Left kidney (tissue), 2 donors: ENCODE results near the gene MTPN. TPM values are rescaled to one million over a fixed set of nuclear protein-coding genes. Genes with fewer than 3 reads are reported as not detected.

Experiments used
- DNase-seq: peaks from one replicate; pipeline ENCODE4 v3.0.0-alpha.2; 2013
- polyA plus RNA-seq: library from polyadenylated mRNA; unstranded; fragments of 120-200 nt; gene quantifications from one replicate; pipeline ENCODE4 v1.2.1, GENCODE V29; 2013; ENCODE audit not compliant: insufficient read length

The MTPN gene
- polyA plus RNA-seq, 1 donor: 163 TPM

DNA sequence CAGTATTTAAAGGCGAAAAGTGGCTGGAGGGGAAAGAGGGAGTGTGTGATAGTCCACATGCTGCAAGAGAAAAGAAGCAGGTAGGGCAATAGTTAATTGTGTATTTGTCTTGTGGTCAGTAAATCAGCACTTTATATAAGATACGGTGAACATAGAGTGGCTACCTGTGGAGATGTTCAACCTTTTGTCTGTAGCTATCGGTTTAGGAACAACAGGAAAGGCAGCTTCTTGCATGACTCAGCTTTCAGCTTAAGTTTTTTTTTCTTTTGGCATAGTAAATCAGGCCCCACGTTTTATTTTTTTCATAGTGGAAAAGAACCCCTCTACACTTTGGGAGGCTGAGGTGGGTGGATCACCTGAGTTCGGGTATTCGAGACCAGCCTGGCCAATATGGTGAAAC is 14.2 kb upstream of the MTPN start:
- DNase-seq: no peak

DNA sequence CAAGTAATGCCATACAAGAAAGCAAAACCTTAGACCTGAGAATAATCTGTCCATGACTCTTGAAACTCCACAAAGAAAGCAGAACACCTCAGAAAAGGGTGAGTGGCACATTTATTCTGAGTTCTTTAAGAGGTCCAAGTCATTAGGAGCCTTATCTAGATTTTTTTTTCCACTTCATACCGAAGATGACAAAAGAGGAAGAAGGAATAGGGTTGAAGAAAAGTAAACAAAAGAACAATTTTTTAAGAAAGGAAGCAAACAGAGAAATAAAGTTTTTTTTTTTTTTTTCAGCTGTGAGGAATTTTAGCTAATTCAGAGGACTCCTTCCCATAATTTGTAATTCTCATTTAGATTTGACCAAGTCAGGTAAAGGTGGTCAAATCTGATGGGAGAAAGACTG is 13.1 kb upstream of the MTPN start:
- DNase-seq: no peak

DNA sequence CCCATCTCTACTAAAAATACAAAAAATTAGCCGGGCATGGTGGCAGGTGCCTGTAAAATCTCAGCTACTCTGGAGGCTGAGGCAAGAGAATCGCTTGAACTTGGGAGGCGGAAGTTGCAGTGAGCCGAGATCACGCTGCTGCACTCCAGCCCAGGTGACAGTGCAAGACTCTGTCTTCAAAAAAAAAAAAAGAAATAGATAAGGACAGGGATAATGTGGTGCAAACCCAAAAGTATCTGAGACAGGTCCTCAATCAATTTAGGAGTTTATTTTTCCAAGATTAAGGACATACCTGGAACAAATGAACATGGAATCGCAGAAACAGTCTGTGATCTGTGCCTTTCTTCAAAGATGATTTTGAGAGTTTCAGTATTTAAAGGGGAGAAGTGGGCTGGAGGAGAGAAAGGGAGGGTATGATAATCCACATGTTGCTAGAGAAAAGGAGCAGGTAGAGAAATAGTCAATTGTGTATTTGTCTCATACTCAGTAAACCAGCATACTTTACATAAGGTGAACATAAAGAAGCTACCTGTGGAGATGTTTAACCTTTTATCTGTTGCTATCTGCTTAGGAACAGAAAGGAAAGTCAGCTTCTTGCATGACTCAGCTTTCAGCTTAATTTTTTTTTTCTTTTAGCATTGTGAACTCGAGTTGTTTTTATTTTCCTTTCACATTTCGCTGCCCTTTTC is 4.9 kb upstream of the MTPN start:
- DNase-seq: no peak

- DNase-seq: no peak
These were observed 3.6 kb upstream of the MTPN start for GRCh38 chr7:135980665-135981180.

DNA sequence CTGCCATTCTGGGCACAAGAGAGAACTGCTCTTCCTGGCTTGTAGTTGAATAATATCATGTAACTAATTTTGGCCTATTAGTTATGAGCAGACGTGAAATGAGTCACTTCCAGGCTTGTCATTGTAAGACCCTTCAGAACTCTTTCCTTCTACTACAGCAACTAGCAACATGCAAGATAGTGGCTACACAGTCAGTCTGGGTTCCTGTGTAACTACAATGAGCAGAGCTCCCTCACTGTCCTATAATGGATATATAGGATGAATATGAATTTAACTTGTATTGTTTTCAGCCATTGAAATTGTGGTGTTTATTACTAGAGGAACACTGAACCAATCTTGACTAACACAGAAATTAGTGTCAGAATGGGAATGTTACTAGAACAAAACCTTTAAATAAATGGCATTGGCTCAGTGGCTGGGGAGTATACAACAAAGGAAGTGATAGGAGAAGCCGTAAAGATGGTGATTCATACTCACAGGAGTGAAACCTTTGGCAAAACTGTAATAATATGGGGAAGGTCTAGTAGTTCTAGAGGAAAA is 2.9 kb upstream of the MTPN start:
- no peak for DNase-seq

DNA sequence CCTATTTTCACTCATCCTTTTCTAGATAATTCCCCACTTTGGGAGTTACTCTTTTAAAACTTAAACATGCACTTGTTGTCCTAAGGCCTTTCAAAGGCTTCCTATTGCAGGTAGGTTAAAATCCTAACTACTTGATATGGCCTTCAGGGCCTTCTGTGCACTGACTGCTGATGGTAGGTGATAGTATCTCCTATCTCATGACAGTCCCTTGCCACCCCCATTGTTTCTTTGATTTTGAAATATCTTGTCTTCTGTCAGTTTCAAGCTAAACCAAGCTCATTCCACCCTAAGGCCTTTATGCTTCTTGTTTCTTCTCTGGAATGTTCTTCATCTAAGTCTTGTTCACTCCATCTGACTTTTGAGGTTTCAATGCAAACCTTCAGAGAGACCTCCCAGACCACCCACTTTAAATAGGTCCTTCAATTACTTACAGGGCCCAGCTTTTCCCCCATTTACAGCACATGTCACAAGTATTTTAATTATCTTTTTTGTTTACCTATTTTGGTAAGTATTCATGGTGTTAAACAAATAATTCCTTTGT is 2.4 kb upstream of the MTPN start:
- DNase-seq: no peak

- DNase-seq: peak; percentile 45
These were observed 1.5 kb upstream of the MTPN start for GRCh38 chr7:135978624-135979023.

GRCh38 chr7:135977742-135978066 is 545 bp upstream of the MTPN start:
- no peak for DNase-seq

DNA sequence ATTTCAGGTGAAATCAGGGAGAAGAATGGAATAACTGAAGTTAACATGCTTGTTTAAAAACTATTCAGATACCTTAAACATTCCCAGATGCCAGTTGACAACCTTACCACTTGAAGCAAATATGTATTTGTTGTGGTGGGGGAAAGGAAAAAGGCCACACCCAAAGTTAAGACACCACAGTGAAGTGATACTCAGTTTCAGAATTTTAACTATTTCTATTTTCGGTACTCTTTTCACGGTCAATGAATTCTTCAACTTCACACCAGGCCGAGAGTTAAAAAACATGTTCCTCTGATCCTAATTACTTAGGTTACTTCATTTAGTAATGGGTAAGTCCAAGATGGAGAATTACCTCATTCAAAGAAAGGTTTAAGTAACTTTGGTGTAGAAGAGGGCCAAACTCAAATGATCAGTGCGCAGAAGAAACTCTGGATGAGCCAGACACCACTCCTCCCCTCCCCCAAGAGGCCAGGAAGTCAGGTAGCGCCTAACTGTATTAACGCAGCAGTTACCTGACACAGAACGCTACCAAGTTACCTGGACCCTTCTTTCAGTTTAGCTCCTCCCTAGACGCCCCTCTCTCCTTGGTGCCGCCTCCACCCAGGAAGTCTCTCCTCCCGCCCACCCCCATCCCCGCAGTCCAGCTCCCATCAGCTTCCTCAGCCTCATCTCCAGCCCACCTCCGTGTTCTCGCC is 700 bp downstream of the MTPN start:
- DNase-seq: no peak

- no peak for DNase-seq
These were observed 2.0 kb downstream of the MTPN start for GRCh38 chr7:135975166-135975565.

DNA sequence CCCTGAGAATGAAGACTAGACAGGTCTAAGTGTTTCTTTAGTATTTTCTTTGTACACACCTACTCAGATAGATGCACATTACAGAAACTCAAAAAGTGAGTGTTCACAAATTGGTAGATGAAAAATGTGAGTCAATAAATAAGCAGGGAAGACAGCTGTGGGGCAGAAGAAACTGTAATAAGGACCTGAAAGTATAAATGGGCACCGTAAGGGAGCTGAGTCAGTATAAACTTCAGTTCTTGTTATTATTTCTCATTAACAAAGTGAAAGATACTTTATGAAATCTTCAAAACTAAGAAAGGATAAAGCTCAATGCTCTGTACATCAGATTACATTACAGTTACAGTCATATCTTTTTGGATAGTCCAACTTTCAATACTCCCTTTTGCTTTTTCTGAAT is 2.5 kb downstream of the MTPN start:
- no peak for DNase-seq

DNA sequence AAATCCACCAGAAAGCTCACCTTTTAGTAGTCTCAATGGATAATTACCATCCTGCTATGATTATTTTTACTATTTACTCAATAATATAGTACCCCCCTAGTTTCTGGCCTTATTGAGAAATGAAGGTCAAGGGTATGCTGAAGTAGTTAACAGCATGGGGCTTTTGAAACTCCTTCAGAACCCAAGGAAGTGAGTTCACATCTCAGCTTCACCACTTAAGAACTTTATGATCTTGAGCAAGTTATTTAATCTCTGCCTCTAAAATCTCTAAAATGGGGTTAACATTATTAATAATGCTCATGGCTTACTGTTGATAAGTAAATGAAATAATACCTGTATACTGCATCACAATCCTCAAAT is 5.8 kb downstream of the MTPN start:
- no peak for DNase-seq

GRCh38 chr7:135970682-135971365 is 6.3 kb downstream of the MTPN start:
- DNase-seq: no peak

DNA sequence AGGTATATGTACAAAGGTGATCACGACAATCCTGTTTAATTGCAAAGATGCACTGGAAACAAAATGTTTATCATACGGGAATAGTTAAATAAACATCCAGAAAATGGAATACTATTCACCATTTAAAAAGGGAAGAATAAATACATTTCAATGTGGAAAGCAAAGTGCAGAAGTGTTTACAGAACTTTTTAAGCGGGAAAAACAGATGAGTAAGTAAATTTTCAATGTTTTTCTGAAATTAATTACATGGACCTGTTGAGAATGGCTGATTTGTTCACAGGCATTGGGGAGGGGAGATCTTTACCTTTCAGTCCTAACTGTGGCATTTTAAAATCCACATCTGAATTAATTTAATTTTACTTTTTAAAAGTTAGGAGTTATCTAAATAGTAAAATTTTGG is 7.1 kb downstream of the MTPN start:
- no peak for DNase-seq

- no peak for DNase-seq
These were observed 10.7 kb downstream of the MTPN start for GRCh38 chr7:135966341-135967043.

GRCh38 chr7:135965602-135966001 is 11.6 kb downstream of the MTPN start:
- DNase-seq: no peak

- no peak for DNase-seq
These were observed 12.4 kb downstream of the MTPN start for GRCh38 chr7:135964791-135965190.

DNA sequence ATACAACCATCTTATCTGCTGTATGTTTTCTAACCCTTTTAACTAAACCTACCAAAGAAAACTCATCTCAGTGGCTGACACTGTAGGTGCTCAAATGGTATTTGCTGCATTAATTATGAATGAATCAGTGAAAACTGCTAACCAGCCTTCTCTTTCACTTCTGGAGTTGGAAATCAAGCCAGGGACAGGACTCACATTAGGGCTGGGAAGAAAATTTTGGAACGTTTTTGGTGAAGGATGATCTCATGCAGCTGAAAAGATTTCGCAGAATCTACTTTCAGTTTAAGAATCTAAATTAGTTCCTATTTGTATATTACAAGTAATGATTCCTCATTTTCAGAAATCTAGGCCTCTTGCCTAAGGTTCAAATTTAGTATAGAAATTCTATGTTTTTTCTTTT is 12.9 kb downstream of the MTPN start:
- no peak for DNase-seq

DNA sequence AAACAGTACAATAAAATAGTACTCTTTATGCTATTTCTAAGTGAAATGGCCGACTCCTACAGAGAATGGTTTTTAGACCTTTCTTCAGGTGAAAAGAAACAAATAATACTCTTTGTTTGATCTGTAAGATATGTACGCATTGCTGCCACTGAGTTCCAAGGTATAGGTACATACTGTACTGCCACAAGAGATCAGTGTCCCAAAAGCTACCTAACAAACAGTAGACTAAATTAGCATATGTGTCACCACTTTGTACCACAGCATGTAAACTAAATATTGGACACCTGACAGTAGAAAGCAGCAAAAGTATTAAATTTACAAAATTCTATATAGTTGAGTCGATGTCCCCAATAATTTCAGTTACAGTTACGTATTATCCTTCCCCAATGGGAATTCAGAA is 14.4 kb downstream of the MTPN start:
- no peak for DNase-seq

- no peak for DNase-seq
These were observed 16.3 kb downstream of the MTPN start for GRCh38 chr7:135960709-135961451.

GRCh38 chr7:135959646-135960363 is 17.4 kb downstream of the MTPN start:
- DNase-seq: no peak
